Measurements from ENCODE around the gene LDLRAD3. TPM values are rescaled to one million over a fixed set of nuclear protein-coding genes. Genes with fewer than 3 reads are reported as not detected.

LDLRAD3 gene
- polyA plus RNA-seq, 1 donor (not counting 4 experiments of a cell fraction or from before 2014, with no cell fraction given): 13.1 TPM

DNA sequence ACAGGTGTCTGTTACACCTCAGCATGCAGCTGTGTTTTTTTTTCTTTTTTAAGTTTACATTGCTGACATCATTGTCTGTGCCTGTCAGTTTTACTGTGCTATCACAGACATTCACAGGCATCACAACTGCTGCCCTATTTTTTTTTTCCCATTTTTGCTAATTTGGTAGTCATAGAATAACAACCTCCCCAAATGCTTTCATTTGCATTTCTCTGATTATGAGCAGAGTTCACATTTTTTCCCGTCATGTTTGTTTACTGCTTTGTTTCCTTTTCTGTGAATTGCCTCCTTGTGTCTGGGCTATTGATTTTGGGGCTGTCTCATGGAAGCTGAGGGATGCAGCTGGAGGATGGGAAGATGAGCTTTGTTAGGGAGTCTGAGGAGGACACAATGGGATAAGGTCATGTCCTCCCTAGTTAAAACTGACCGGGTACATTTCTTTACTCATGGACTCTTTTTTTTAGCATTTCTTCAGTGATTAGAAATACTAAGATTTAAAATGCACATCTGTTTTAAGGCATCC lies 155.1 kb downstream of the LDLRAD3 start:
- Histone ChIP-seq H3K27me3 (ENCODE audit: control insufficient read depth, extremely low read depth, insufficient read depth, low read length) (no peaks in the 10 kb centered on the region), H3K79me2 (ENCODE audit: control insufficient read depth, insufficient read depth, low read length) (no peaks in the 10 kb centered on the region), H3K4me2 (ENCODE audit: control insufficient read depth, extremely low read depth, insufficient read depth, low read depth, low read length) (no peak overlapping the region), H3K4me1 (ENCODE audit: control insufficient read depth, extremely low read depth, insufficient read depth, low read length) (no peaks in the 10 kb centered on the region), H4K20me1 (ENCODE audit: control insufficient read depth, extremely low read depth, insufficient read depth, low read length) (no peaks in the 10 kb centered on the region), H3K9me1 (ENCODE audit: control insufficient read depth, extremely low read depth, insufficient read depth, low read length) (no peaks in the 10 kb centered on the region), H3K4me3 (ENCODE audit: control insufficient read depth in 2 of 3, extremely low read depth in 1 of 3, insufficient read depth in 2 of 3, low read depth in 1 of 3, low read length in 3 of 3) (no peak overlapping the region), H3K9ac (ENCODE audit: control insufficient read depth, extremely low read depth, insufficient read depth, low read length) (no peak overlapping the region), H3K27ac (ENCODE audit: control insufficient read depth, insufficient read depth, low read length) (no peak overlapping the region), H2AFZ (ENCODE audit: control insufficient read depth, low read length) (no peak overlapping the region), H3K36me3 (ENCODE audit: control insufficient read depth in 2 of 2, extremely low read depth in 1 of 2, insufficient read depth in 2 of 2, low read length in 2 of 2) (peaks cover 5 to 17% of the 10 kb centered on the region in 2 experiments), H3K9me3 (ENCODE audit: control insufficient read depth, low read depth, low read length) (no peaks in the 10 kb centered on the region)
- no peak for TF ChIP-seq EZH2 (IDR thresholded peaks at IDR 0.05; ENCODE audit: low read length)
- TF ChIP-seq, protein P1, sequence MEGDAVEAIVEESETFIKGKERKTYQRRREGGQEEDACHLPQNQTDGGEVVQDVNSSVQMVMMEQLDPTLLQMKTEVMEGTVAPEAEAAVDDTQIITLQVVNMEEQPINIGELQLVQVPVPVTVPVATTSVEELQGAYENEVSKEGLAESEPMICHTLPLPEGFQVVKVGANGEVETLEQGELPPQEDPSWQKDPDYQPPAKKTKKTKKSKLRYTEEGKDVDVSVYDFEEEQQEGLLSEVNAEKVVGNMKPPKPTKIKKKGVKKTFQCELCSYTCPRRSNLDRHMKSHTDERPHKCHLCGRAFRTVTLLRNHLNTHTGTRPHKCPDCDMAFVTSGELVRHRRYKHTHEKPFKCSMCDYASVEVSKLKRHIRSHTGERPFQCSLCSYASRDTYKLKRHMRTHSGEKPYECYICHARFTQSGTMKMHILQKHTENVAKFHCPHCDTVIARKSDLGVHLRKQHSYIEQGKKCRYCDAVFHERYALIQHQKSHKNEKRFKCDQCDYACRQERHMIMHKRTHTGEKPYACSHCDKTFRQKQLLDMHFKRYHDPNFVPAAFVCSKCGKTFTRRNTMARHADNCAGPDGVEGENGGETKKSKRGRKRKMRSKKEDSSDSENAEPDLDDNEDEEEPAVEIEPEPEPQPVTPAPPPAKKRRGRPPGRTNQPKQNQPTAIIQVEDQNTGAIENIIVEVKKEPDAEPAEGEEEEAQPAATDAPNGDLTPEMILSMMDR (optimal IDR thresholded peaks at IDR 0.05 in 1 of 3, IDR thresholded peaks at IDR 0.05 in 1 of 3, conservative IDR thresholded peaks at IDR 0.05 in 1 of 3; ENCODE audit: extremely low read depth in 1 of 3, insufficient read depth in 2 of 3, low read length in 3 of 3): no peak
- no peak for DNase-seq (ENCODE audit: low read depth, low spot score)
- dilution Hi-C loops (cut with MboI; ENCODE audit: extremely low pct_ligation_motif_present, low sequenced_read_pairs): no loop called here
- no peak for FAIRE-seq

DNA sequence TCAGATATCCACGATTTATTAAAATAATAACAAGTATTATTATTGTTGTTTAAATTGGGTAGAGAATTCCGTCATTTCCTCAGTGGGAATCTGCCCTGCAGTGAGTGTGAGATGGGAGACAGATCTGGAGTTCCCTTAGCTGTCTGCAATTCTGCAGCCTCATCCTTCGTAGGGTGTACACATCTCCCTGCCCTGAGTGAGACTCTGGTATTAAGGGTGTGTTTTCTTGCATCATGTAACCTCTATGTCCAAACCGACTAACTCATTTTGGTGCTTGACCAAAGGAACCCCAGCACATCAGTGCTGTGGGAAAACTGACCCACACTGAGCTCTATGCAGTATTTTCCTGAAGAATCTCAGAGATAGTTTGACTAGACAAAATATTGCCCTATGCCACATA lies 157.6 kb downstream of the LDLRAD3 start:
- TF ChIP-seq EZH2 (IDR thresholded peaks at IDR 0.05; ENCODE audit: low read length): no peak
- TF ChIP-seq, protein P1 (optimal IDR thresholded peaks at IDR 0.05 in 1 of 3, IDR thresholded peaks at IDR 0.05 in 1 of 3, conservative IDR thresholded peaks at IDR 0.05 in 1 of 3; ENCODE audit: extremely low read depth in 1 of 3, insufficient read depth in 2 of 3, low read length in 3 of 3): no peak
- H3K36me3 ChIP-seq (ENCODE audit: control insufficient read depth in 2 of 2, extremely low read depth in 1 of 2, insufficient read depth in 2 of 2, low read length in 2 of 2): peaks cover 9% of the 10 kb centered on the region in 2 experiments
- H3K79me2 ChIP-seq (ENCODE audit: control insufficient read depth, insufficient read depth, low read length): no peaks in the 10 kb centered on the region
- H3K27ac ChIP-seq (ENCODE audit: control insufficient read depth, insufficient read depth, low read length): no peak overlapping the region
- DNase-seq (ENCODE audit: low read depth, low spot score) (no peak), FAIRE-seq (no peak)
- no peak overlapping the region for H2AFZ ChIP-seq (ENCODE audit: control insufficient read depth, low read length)
- dilution Hi-C loops (cut with MboI; ENCODE audit: extremely low pct_ligation_motif_present, low sequenced_read_pairs): no loop called here
- H3K4me2 ChIP-seq (ENCODE audit: control insufficient read depth, extremely low read depth, insufficient read depth, low read depth, low read length): no peak overlapping the region
- no peak overlapping the region for H3K9ac ChIP-seq (ENCODE audit: control insufficient read depth, extremely low read depth, insufficient read depth, low read length)
- no peaks in the 10 kb centered on the region for H3K4me1 ChIP-seq (ENCODE audit: control insufficient read depth, extremely low read depth, insufficient read depth, low read length)
- no peaks in the 10 kb centered on the region for H3K9me3 ChIP-seq (ENCODE audit: control insufficient read depth, low read depth, low read length)
- H3K27me3 ChIP-seq (ENCODE audit: control insufficient read depth, extremely low read depth, insufficient read depth, low read length): no peaks in the 10 kb centered on the region
- no peaks in the 10 kb centered on the region for H3K9me1 ChIP-seq (ENCODE audit: control insufficient read depth, extremely low read depth, insufficient read depth, low read length)
- no peak overlapping the region for H3K4me3 ChIP-seq (ENCODE audit: control insufficient read depth in 2 of 3, extremely low read depth in 1 of 3, insufficient read depth in 2 of 3, low read depth in 1 of 3, low read length in 3 of 3)
- H4K20me1 ChIP-seq (ENCODE audit: control insufficient read depth, extremely low read depth, insufficient read depth, low read length): no peaks in the 10 kb centered on the region

Data from keratinocyte (primary cell).